ENCODE measurements around the gene PIEZO2. TPM values are rescaled to one million over a fixed set of nuclear protein-coding genes. Genes with fewer than 3 reads are reported as not detected.
"Not testable (repeated sequence)": the region's sequence is repeated elsewhere in the genome, so short reads cannot be mapped to it uniquely, and the experiment has no call there.

Gene PIEZO2
- total RNA-seq, 1 donor from 2014 or later = 20.4 TPM

DNA sequence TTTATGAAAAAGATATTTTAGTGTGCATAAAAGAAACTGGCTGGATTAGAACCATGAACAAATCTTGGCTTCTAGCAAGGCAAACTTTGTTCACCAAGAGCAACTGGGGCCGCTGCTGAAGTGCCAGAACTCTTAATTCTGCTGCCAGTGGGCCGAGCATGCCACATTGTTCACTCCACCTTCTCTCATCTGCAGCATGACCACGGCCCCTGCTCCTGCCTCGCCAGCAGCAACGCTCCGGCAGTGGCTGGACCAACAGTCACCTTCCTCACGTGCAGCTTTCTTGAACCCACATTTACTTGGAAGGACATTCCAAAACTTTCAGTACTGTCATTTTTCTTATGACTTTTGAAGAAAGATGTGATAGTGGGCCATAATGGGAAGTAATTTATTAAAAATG, 213.8 kb downstream of the PIEZO2 start:
- H3K4me1 ChIP-seq = peaks cover 5% of the 10 kb centered on the region
- DNase-seq = no peak
- no peak overlapping the region for H3K27ac ChIP-seq
- intact Hi-C loops (cut with DNase I) = no loop called here
- no peaks in the 10 kb centered on the region for H3K9me3 ChIP-seq
- TF ChIP-seq, protein P1, sequence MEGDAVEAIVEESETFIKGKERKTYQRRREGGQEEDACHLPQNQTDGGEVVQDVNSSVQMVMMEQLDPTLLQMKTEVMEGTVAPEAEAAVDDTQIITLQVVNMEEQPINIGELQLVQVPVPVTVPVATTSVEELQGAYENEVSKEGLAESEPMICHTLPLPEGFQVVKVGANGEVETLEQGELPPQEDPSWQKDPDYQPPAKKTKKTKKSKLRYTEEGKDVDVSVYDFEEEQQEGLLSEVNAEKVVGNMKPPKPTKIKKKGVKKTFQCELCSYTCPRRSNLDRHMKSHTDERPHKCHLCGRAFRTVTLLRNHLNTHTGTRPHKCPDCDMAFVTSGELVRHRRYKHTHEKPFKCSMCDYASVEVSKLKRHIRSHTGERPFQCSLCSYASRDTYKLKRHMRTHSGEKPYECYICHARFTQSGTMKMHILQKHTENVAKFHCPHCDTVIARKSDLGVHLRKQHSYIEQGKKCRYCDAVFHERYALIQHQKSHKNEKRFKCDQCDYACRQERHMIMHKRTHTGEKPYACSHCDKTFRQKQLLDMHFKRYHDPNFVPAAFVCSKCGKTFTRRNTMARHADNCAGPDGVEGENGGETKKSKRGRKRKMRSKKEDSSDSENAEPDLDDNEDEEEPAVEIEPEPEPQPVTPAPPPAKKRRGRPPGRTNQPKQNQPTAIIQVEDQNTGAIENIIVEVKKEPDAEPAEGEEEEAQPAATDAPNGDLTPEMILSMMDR (IDR thresholded peaks at IDR 0.05) = no peak
- no peaks in the 10 kb centered on the region for H3K36me3 ChIP-seq
- ATAC-seq = no peak
- H3K4me3 ChIP-seq = no peak overlapping the region
- H3K27me3 ChIP-seq = no peaks in the 10 kb centered on the region

DNA sequence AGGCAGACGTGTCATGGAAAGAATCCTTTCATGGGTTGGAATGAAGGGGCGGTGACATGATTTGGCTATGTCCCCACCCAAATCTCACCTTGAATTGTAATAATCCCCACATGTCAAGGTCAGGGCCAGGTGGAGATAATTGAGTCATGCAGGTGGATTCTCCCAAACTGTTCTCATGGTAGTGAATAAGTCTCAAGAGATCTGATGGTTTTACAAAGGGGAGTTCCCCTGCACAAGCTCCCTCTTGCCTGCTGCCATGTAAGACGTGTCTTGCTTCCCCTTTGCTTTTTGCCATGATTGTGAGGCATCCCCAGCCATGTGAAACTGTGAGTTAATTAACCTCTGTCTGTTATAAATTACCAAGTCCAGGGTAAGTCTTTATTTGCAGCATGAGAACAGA, 215.7 kb downstream of the PIEZO2 start:
- DNase-seq; ATAC-seq; intact Hi-C loops (cut with DNase I); H3K4me1 ChIP-seq; H3K9me3 ChIP-seq; H3K4me3 ChIP-seq; H3K27me3 ChIP-seq; H3K27ac ChIP-seq; H3K36me3 ChIP-seq: not testable (repeated sequence)

DNA sequence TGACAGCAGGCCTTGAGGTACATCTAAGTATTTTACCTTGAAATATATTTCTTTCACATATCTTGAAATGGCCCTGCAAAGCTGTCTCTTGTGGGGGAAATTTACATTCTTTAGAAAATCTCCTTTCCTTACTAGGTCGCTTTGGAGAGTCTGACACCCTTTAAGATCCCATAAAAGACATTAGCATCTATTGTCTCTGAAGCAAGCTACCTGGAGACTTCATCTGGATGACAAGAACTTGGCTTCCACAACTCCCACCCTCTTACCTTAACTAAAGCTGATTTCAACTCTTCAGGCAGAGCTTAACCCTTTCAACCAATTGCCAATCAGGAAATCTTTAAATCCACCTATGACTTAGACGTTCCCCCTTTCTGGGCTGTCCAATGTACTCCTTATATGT, 219.3 kb downstream of the PIEZO2 start:
- Histone ChIP-seq H3K9me3 (no peaks in the 10 kb centered on the region), H3K4me3 (no peak overlapping the region), H3K27me3 (no peaks in the 10 kb centered on the region), H3K27ac (no peak overlapping the region), H3K36me3 (no peaks in the 10 kb centered on the region), H3K4me1 (peaks cover 9% of the 10 kb centered on the region)
- TF ChIP-seq, protein P1 (IDR thresholded peaks at IDR 0.05) = no peak
- DNase-seq (no peak), ATAC-seq (no peak)
- intact Hi-C loops (cut with DNase I) = no loop called here

DNA sequence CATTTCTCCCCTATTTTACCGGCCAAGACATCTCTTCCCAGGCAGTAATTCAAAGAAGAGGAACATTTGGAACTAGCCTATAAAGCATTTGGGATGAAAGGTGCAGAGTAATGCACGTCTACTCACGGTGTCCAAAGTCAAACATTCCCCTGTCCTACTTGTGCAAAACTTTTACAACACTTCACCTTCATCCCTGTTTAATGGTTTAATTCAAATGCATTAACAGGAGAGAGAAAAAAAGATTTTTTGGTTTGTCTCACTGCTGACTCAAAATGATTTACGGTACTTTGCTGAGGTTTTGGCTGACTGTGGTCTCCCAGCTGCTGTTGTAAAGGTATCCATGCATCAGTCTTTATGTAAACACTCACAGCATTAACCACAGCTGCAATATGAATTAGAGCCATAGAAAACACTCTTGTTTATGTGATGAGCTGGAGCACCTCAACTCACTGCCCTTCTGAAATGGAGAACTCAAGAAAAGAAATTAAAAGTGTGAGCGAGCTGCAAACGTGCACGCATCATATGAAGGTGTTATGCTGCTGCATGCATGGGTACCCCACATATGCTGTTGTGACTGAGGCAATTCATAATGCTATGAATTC, 220.5 kb downstream of the PIEZO2 start:
- Histone ChIP-seq H3K27ac (no peak overlapping the region), H3K4me3 (no peak overlapping the region), H3K36me3 (no peaks in the 10 kb centered on the region), H3K4me1 (peaks cover 9% of the 10 kb centered on the region), H3K9me3 (no peaks in the 10 kb centered on the region), H3K27me3 (no peaks in the 10 kb centered on the region)
- ATAC-seq (no peak), DNase-seq (no peak)
- intact Hi-C loops (cut with DNase I) = no loop called here
- TF ChIP-seq, protein P1 (IDR thresholded peaks at IDR 0.05) = no peak

DNA sequence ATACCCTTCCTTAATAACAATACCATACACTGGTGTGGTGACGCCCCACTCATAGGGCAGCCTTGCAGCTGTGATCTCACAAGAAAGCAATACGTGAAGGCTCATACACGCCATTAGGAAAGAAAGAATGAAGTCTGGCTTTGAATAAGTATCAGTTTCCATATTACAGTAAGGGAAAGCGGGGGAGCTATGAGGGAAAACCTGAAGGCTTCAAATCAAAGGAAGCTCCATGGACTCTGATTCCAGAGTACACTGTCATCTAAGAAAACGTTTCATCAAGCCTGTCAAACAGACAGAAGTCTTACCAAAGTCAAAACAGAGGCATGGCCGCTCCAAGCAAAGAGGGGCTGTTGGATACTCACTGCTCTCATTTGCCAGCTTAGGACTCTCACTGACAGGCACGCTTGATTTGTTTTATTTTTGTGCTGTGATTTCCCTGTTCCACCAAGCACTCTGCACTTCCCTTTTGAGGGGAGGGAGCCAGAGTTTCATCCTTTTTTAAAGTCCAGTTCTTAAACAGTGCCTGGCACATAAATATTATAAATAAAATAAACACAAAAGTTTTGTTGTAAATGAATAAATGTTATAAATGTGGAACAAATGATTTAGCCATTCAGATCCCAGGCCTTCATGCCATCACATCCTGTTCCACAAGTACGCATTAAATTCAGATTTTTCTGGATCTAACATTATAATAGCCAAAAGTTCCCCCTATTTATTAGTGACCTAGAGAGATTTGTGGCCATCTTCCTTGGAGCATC, 221.2 kb downstream of the PIEZO2 start:
- Histone ChIP-seq H3K36me3 (no peaks in the 10 kb centered on the region), H3K27ac (no peak overlapping the region), H3K4me3 (no peak overlapping the region), H3K9me3 (no peaks in the 10 kb centered on the region), H3K27me3 (no peaks in the 10 kb centered on the region), H3K4me1 (peaks cover 9% of the 10 kb centered on the region)
- ATAC-seq = no peak
- TF ChIP-seq, protein P1 (IDR thresholded peaks at IDR 0.05) = no peak
- intact Hi-C loops (cut with DNase I) = no loop called here
- no peak for DNase-seq

DNA sequence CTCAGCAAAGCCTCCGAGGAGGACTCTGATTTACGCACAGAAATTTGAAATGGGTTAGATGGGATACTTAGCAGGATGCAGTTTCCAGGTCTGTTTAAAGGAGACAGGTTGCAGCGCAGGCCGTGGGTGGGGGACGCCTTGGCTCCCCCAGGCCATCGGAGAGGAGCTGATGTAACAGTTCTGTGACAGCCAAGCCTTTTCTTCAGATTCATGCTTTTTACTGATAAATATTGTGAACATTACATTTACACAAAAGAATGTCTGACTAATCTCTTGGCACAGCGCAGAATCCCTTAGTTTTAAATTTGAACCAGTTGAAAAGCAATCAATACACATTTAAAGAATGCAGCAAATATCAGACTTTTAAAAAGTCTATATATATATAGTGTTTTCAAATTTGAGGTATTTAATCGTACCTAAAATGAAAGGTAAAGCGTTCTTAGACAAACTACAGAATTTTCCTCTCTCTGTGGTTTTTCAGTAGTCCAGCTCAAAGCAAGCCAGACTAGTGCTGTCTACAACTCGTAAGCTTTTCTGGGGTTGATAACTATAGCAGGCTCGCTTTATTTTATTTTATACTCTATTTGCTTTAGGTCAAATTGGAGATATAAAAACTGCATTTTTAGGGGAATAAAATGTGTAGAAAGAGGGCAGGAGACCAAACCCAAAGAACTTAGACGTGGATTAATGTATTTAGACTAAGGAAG, 221.9 kb downstream of the PIEZO2 start:
- peaks cover 9% of the 10 kb centered on the region for H3K4me1 ChIP-seq
- H3K9me3 ChIP-seq = no peaks in the 10 kb centered on the region
- peak overlapping the region; percentile 2 for H3K27ac ChIP-seq
- H3K4me3 ChIP-seq = no peak overlapping the region
- intact Hi-C loops (cut with DNase I) = no loop called here
- DNase-seq = no peak
- H3K36me3 ChIP-seq = no peaks in the 10 kb centered on the region
- no peak for ATAC-seq
- TF ChIP-seq, protein P1 (IDR thresholded peaks at IDR 0.05) = no peak
- no peaks in the 10 kb centered on the region for H3K27me3 ChIP-seq

Data from upper lobe of right lung (tissue), 1 donor.